GM12801 (cell line): ENCODE results near the gene ANKRD6.

Experiments
- TF ChIP-seq, protein P1 (sequence below): IDR thresholded peaks from one replicate; pipeline ENCODE4 v1.5.1; 2011; ENCODE audit warnings: control low read depth; ENCODE audit not compliant: insufficient read length; ENCODE audit errors: extremely low read depth

Gene ANKRD6

GRCh38 chr6:89393659-89394058 lies 39.3 kb upstream of the ANKRD6 start:
- TF ChIP-seq, protein P1, sequence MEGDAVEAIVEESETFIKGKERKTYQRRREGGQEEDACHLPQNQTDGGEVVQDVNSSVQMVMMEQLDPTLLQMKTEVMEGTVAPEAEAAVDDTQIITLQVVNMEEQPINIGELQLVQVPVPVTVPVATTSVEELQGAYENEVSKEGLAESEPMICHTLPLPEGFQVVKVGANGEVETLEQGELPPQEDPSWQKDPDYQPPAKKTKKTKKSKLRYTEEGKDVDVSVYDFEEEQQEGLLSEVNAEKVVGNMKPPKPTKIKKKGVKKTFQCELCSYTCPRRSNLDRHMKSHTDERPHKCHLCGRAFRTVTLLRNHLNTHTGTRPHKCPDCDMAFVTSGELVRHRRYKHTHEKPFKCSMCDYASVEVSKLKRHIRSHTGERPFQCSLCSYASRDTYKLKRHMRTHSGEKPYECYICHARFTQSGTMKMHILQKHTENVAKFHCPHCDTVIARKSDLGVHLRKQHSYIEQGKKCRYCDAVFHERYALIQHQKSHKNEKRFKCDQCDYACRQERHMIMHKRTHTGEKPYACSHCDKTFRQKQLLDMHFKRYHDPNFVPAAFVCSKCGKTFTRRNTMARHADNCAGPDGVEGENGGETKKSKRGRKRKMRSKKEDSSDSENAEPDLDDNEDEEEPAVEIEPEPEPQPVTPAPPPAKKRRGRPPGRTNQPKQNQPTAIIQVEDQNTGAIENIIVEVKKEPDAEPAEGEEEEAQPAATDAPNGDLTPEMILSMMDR: no peak

DNA sequence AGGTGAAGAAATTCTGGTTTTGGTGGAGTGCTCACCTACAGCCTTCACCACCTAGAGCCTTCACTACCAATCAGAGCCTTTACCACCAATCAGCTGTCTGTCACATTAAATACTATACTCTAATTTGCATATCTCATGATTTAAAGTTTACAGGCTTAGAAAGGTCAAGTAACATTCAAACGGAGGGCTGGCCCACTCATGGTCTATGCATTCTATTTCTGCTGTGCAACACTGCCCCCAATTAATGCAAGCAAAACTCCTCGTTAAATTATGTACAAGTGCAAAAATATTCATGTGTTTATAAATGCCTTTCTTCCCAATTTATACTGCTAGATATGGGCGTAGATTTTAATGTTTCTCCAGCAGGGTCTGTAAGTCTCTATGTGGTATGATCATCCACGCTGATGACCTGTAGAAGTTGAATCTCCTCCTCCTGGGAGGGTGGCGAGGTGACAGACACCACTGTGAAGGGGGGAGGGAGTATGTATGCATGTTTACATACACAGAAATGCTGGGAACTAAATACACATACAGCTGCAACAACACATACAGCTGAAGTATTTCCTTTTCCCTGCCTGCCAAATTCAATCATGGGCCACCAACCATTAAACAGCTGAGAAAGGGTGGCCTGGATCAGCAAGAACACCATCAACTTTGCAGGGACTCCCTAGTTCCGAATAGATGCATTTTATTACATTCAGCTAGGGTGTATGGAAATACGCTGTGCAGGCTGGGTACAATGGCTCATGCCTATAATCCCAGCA lies 34.0 kb upstream of the ANKRD6 start:
- TF ChIP-seq, protein P1: no peak

GRCh38 chr6:89400050-89400449 lies 32.9 kb upstream of the ANKRD6 start:
- TF ChIP-seq, protein P1: no peak

- TF ChIP-seq, protein P1: no peak
These were observed 32.0 kb upstream of the ANKRD6 start for GRCh38 chr6:89400912-89401399.

DNA sequence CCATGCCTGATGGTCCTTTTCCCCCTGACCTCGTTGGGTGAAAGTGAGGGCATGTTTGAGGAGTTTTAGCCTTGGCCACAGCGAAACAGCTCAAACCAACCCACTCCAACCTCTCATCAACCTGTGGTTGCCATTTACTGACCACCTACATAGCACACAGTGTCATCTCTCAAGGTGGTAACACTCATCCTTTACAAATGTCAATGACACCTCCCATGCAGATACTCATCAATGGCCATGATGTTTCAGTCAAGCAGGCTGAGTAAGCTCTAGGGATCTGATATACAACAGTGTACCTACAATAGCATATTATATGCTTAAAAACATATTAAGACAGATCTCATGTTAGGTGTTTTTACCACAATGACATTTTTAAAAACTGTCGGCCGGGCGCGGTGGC lies 30.2 kb upstream of the ANKRD6 start:
- TF ChIP-seq, protein P1: no peak

- TF ChIP-seq, protein P1: no peak
These were observed 28.4 kb upstream of the ANKRD6 start for GRCh38 chr6:89404512-89404911.

DNA sequence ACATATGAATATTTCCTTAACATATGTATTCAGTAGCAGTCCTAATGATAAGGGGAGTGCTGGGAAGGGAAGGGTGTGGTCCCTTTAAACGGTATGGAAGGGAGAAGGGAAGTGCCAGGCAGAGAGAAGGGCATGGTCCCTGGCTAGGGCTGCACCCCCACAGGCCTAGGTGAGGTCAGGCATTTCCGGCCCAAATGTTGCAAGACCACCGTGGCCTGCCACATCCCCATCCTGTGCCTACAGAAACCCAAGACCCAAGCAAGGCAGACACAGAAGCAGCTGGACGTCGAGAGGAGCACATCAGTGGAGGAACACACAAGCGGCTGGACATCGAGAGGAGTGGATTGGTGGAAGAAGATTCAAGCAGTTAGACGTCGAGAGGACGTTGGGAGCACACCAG lies 26.8 kb upstream of the ANKRD6 start:
- TF ChIP-seq, protein P1: no peak
